Thoracic aorta (tissue), 2 donors: ENCODE measurements around the gene COL4A4. TPM values are rescaled to one million over a fixed set of nuclear protein-coding genes. Genes with fewer than 3 reads are reported as not detected.

Source experiments
- ATAC-seq: fragments of 150-250 bp; one replicate; pipeline ENCODE4 v1.8.0; 2017; ENCODE audit warnings: low read depth; ENCODE audit not compliant: insufficient number of reproducible peaks, low FRiP score
- DNase-seq: peaks from one replicate; pipeline ENCODE4 v3.0.0-alpha.2; 2020; ENCODE audit warnings: low spot score
- H3K27ac ChIP-seq, 2 donors: fragments of 200-600 bp; sonication (generic); 1 replicate in 1 of 2; 2 replicates in 1 of 2; pipeline ENCODE4 v1.5.1; 2016; ENCODE audit warnings: mild to moderate bottlenecking in 2 of 2, moderate library complexity in 2 of 2
- H3K27me3 ChIP-seq: fragments of 200-600 bp; sonication (generic); replicated peaks from 2 replicates; pipeline ENCODE4 v1.6.0; 2016; ENCODE audit warnings: mild to moderate bottlenecking; ENCODE audit not compliant: insufficient read depth
- H3K36me3 ChIP-seq: fragments of 200-600 bp; sonication (generic); one replicate; pipeline ENCODE4 v1.5.1; 2016
- H3K4me1 ChIP-seq, 2 donors: fragments of 200-600 bp; sonication (generic); 1 replicate in 1 of 2; 2 replicates in 1 of 2; pipeline versions ENCODE4 v1.5.1 to v1.6.0; 2016; ENCODE audit warnings: low read depth in 2 of 2, mild to moderate bottlenecking in 1 of 2; ENCODE audit not compliant: control insufficient read depth in 1 of 2
- H3K4me3 ChIP-seq: fragments of 200-600 bp; sonication (generic); 2 replicates; pipeline ENCODE4 v1.5.1; 2016; ENCODE audit warnings: mild to moderate bottlenecking
- H3K9me3 ChIP-seq: fragments of 200-600 bp; sonication (generic); 2 replicates; pipeline ENCODE4 v1.5.1; 2016
- total RNA-seq, 2 donors: library from RNA; depleted of rRNA; stranded (reverse); fragments of >200 nt; gene quantifications; one replicate each; pipeline versions ENCODE4 v1.1.0 to v1.2.3, GENCODE V29; 2016
- TF ChIP-seq, protein P1 (sequence below): fragments of 200-600 bp; sonication (generic); IDR thresholded peaks from one replicate; pipeline ENCODE4 v1.5.1; 2019; ENCODE audit warnings: antibody characterized with exemption

The COL4A4 gene
- total RNA-seq, 2 donors from 2014 or later: 17.2 to 34.0 TPM

DNA sequence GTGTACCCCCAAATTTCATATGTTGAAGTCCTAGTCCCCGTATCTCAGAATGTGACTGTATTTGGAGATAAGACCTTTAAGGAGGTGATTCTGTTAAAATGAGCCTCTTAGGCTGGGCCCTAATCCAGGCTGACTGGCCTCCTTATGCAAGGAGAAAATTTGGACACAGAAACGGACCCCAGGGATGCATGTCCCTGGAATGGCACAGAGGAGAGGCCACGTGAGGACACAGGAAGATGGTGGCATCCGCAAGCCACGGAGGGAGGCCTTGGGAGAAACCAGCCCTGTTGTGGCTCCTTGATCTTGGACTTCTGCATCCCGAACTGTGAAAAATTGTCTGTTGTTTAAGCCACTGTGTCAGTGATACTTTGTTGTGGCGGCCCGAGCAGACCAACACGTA, 150.7 kb downstream of the COL4A4 start:
- H3K4me3 ChIP-seq: no peak overlapping the region
- DNase-seq (no peak), ATAC-seq (no peak)
- H3K36me3 ChIP-seq: peaks cover 7% of the 10 kb centered on the region
- no peaks in the 10 kb centered on the region for H3K27me3 ChIP-seq
- TF ChIP-seq, protein P1, sequence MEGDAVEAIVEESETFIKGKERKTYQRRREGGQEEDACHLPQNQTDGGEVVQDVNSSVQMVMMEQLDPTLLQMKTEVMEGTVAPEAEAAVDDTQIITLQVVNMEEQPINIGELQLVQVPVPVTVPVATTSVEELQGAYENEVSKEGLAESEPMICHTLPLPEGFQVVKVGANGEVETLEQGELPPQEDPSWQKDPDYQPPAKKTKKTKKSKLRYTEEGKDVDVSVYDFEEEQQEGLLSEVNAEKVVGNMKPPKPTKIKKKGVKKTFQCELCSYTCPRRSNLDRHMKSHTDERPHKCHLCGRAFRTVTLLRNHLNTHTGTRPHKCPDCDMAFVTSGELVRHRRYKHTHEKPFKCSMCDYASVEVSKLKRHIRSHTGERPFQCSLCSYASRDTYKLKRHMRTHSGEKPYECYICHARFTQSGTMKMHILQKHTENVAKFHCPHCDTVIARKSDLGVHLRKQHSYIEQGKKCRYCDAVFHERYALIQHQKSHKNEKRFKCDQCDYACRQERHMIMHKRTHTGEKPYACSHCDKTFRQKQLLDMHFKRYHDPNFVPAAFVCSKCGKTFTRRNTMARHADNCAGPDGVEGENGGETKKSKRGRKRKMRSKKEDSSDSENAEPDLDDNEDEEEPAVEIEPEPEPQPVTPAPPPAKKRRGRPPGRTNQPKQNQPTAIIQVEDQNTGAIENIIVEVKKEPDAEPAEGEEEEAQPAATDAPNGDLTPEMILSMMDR: no peak
- no peaks in the 10 kb centered on the region for H3K4me1 ChIP-seq
- H3K27ac ChIP-seq: no peak overlapping the region
- no peaks in the 10 kb centered on the region for H3K9me3 ChIP-seq

DNA sequence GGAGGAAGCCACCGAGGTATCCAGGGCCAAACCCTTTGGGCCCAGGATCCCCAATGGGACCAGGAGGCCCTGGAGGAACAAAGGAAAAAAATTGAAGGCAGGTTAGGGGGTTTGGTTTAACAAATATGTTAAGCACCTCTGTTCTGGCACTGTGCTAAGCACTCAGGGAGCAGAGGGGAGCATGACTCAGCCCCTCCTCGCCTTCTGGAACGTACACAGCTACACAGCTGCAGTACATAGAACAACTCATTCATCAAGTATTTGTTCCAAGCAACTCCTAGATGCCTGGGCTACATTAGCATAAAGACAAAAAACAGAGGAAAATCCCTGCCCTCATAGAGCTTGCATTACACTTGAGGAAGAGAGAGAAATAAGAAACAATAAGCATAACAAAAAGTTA, 153.6 kb downstream of the COL4A4 start:
- Histone ChIP-seq H3K9me3 (no peaks in the 10 kb centered on the region), H3K4me3 (no peak overlapping the region)
- ATAC-seq: no peak

DNA sequence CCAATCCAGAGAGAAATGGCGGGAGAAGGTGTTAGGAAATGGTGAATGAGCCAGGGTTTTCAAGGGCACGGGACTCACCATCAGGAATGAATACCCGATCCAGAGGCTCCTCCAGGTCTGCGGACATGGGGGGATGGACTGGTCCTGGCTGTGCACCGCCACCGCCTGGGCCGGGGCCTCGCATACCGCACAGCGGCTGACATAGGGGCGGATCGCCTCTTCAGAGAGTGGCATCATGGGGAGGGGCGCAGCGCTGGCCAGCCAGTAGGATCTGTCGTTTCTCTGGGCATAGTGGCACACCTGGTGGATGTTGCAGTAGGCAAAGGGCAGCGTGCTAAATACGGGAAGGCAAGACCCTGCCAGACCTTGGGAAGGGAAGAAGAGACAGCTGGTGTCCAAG, 156.1 kb downstream of the COL4A4 start:
- ATAC-seq (no peak), DNase-seq (no peak)
- no peak overlapping the region for H3K4me3 ChIP-seq
- H3K9me3 ChIP-seq: no peaks in the 10 kb centered on the region
- no peak overlapping the region for H3K27ac ChIP-seq
- TF ChIP-seq, protein P1: no peak
- no peaks in the 10 kb centered on the region for H3K27me3 ChIP-seq
- H3K4me1 ChIP-seq: no peaks in the 10 kb centered on the region
- H3K36me3 ChIP-seq: peaks cover 3% of the 10 kb centered on the region

More for the DNA sequence above, 153.6 kb downstream of the COL4A4 start:
- Histone ChIP-seq H3K36me3 (peaks cover 3% of the 10 kb centered on the region), H3K27me3 (no peaks in the 10 kb centered on the region), H3K27ac (no peak overlapping the region), H3K4me1 (no peaks in the 10 kb centered on the region)
- DNase-seq: no peak
- TF ChIP-seq, protein P1: no peak

DNA sequence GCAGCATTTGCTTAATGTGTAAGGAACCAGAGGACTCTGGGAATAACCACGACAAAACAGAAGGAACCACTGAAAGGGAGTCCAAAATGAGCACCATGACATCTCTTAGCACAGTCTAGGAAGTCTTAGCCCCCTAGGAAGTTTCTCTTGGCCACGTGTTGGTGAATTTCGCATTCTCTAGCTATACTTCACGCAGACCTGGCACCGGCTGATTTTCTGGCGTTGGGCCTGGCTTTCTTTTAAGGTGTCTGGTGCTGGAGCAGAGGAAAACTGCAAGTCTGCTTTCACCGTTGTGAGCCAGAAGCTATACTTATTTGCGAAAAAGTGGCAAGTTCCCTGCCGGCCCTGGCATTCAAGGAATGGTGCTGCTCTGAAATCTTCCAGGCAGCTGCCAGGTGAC, 156.9 kb downstream of the COL4A4 start:
- H3K27me3 ChIP-seq: no peaks in the 10 kb centered on the region
- no peak for ATAC-seq
- no peak overlapping the region for H3K4me3 ChIP-seq
- TF ChIP-seq, protein P1: no peak
- H3K4me1 ChIP-seq: no peaks in the 10 kb centered on the region
- no peak overlapping the region for H3K27ac ChIP-seq
- no peaks in the 10 kb centered on the region for H3K36me3 ChIP-seq
- no peaks in the 10 kb centered on the region for H3K9me3 ChIP-seq
- DNase-seq: no peak

DNA sequence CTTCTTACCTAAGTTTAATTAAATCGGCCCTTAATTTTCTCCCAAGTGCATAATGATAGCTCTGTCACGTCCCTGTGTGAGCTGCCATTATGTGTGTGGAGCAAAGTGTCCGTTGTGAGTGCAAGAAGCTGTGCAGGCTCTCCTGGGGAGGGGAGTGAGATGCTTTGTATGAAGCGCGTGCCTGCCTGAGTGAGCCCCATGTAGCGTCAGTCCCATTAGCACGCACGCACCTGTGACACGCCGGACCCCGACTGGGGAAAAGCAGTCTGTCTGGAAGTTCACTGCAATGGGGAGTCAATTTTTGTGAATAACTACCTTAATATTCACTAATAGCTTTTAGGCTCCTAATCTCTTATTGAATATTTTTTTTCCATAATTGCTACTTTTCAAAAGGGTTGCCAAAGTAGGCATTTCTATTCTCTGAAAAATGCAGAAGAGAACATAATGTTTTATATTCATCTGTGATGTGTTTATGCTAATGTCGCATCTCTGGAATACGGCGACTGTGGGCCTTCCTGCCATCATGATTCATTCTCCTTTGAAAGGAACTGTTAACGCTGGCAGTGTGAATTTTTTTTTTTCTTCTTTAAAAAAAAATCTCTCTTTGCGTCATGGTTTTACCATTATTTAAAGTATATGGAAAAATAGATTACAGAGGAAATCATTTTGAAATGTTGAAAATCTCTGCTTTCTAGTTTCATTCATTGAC, 157.7 kb downstream of the COL4A4 start:
- DNase-seq: no peak
- Histone ChIP-seq H3K4me3 (no peak overlapping the region), H3K9me3 (no peaks in the 10 kb centered on the region), H3K4me1 (no peaks in the 10 kb centered on the region), H3K36me3 (no peaks in the 10 kb centered on the region), H3K27me3 (no peaks in the 10 kb centered on the region), H3K27ac (no peak overlapping the region)
- no peak for ATAC-seq
- TF ChIP-seq, protein P1: no peak
